Testis (tissue), 3 donors: ENCODE data around the gene IP6K1. TPM values are rescaled to one million over a fixed set of nuclear protein-coding genes. Genes with fewer than 3 reads are reported as not detected.

Experiments
- DNase-seq: peaks from one replicate; pipeline ENCODE4 v3.0.0-alpha.2; 2019
- H3K27ac ChIP-seq, 2 donors: fragments of 200-600 bp; sonication (generic); one replicate each; pipeline ENCODE4 v1.5.1; 2019
- H3K27me3 ChIP-seq: fragments of 200-600 bp; sonication (generic); one replicate; pipeline ENCODE4 v1.5.1; 2019
- H3K36me3 ChIP-seq: fragments of 200-600 bp; sonication (generic); one replicate; pipeline ENCODE4 v1.5.1; 2017; ENCODE audit warnings: low read depth; ENCODE audit errors: missing control alignments
- H3K4me1 ChIP-seq: fragments of 200-600 bp; sonication (generic); one replicate; pipeline ENCODE4 v1.5.1; 2019
- H3K4me3 ChIP-seq, 2 donors: fragments of 200-600 bp; sonication (generic); one replicate each; pipeline ENCODE4 v1.5.1; 2017 to 2019
- H3K9me3 ChIP-seq: fragments of 200-600 bp; sonication (generic); one replicate; pipeline ENCODE4 v1.5.1; 2017
- CTCF ChIP-seq, 3 experiments: fragments of 450-650 bp in 2 of 3; fragments of 200-600 bp in 1 of 3; sonication (generic) in 1 of 3; IDR thresholded peaks; one replicate each; pipeline ENCODE4 v1.5.1; 2016 to 2019; ENCODE audit warnings: antibody characterized with exemption in 3 of 3, mild to moderate bottlenecking in 2 of 3, moderate library complexity in 1 of 3
- POLR2A ChIP-seq: fragments of 450-650 bp; IDR thresholded peaks from one replicate; pipeline ENCODE4 v1.6.1; 2017; ENCODE audit warnings: antibody characterized with exemption, mild to moderate bottlenecking, moderate library complexity
- WGBS, 2 donors: methylation state at CpG; one replicate each; pipeline ENCODE4 v1.1.5; 2018; 5-methylcytosine and 5-hydroxymethylcytosine counted together
- intact Hi-C: fragments of 100-400 bp; cut with DNase I; formaldehyde crosslinking; loops from one replicate; pipeline ENCODE4 v1.15.1; 2023; ENCODE audit warnings: low total_unique reads
- polyA plus RNA-seq: library from polyadenylated mRNA; stranded (reverse); fragments of 350-450 nt; fragmentation: Illumina TruSeq; extraction: RNeasy Lipid Tissue Mini Kit (QIAGEN cat#74804); gene quantifications from one replicate; pipeline ENCODE4 v1.2.3, GENCODE V29; 2014; ENCODE audit warnings: low read depth, low replicate concordance; ENCODE audit not compliant: insufficient read depth
- total RNA-seq, 2 donors: library from RNA; depleted of rRNA; stranded (reverse); fragments of >200 nt; gene quantifications; one replicate each; pipeline ENCODE4 v1.2.3, GENCODE V29; 2016

Gene IP6K1
- total and polyA plus RNA-seq, 3 donors from 2014 or later = 96.0 to 134 (median 97.4) TPM

- Histone ChIP-seq H3K27ac (no peak overlapping the region), H3K4me3 (no peak overlapping the region), H3K9me3 (no peaks in the 10 kb centered on the region), H3K4me1 (peaks cover 13% of the 10 kb centered on the region), H3K36me3 (no peaks in the 10 kb centered on the region), H3K27me3 (no peaks in the 10 kb centered on the region)
- DNase-seq = no peak
- WGBS, 2 donors = 84 to 90% methylated on average over 4 of the region's 4 CpGs
- no peak for TF ChIP-seq POLR2A
- intact Hi-C loops = no loop called here
Observed at GRCh38 chr3:49763981-49764380, 22.4 kb downstream of the IP6K1 start.

- TF ChIP-seq CTCF (IDR thresholded peaks at IDR 0.05) = no peak
- no peak overlapping the region for H3K4me3 ChIP-seq
- whole genome bisulfite sequencing, 2 donors = 78 to 92% methylated on average over 3 of the region's 3 CpGs
- peaks cover 17% of the 10 kb centered on the region for H3K4me1 ChIP-seq
- intact Hi-C loops = no loop called here
- H3K36me3 ChIP-seq = no peaks in the 10 kb centered on the region
- no peaks in the 10 kb centered on the region for H3K27me3 ChIP-seq
- no peaks in the 10 kb centered on the region for H3K9me3 ChIP-seq
- no peak for DNase-seq
- no peak overlapping the region for H3K27ac ChIP-seq
Observed at GRCh38 chr3:49761661-49762060, 24.7 kb downstream of the IP6K1 start.

GRCh38 chr3:49759226-49759625 is 27.1 kb downstream of the IP6K1 start:
- TF ChIP-seq POLR2A (no peak), CTCF (IDR thresholded peaks at IDR 0.05) (no peak)
- intact Hi-C loops = no loop called here
- no peak overlapping the region for H3K4me3 ChIP-seq
- no peaks in the 10 kb centered on the region for H3K36me3 ChIP-seq
- peak overlapping the region; percentile 21 to 51 for H3K27ac ChIP-seq
- peak; percentile 67 for DNase-seq
- peaks cover 30% of the 10 kb centered on the region for H3K4me1 ChIP-seq
- no peaks in the 10 kb centered on the region for H3K9me3 ChIP-seq
- no peaks in the 10 kb centered on the region for H3K27me3 ChIP-seq
- 27 to 41% methylated on average over 1 of the region's 1 CpG for WGBS, 2 donors

GRCh38 chr3:49757197-49757596 is 29.1 kb downstream of the IP6K1 start:
- TF ChIP-seq POLR2A = no peak
- no peak for TF ChIP-seq CTCF (IDR thresholded peaks at IDR 0.05)
- 49 to 85% methylated on average over 2 of the region's 2 CpGs for WGBS, 2 donors
- no peaks in the 10 kb centered on the region for H3K9me3 ChIP-seq
- H3K4me3 ChIP-seq = no peak overlapping the region
- intact Hi-C loops = no loop called here
- no peaks in the 10 kb centered on the region for H3K27me3 ChIP-seq
- peak overlapping the region in 1 of 2 donors; percentile 55 for H3K27ac ChIP-seq
- no peaks in the 10 kb centered on the region for H3K36me3 ChIP-seq
- H3K4me1 ChIP-seq = peaks cover 47% of the 10 kb centered on the region
- no peak for DNase-seq

GRCh38 chr3:49756036-49756435 is 30.3 kb downstream of the IP6K1 start:
- intact Hi-C loops = no loop called here

More at GRCh38 chr3:49756036-49756435, 30.3 kb downstream of the IP6K1 start:
- no peak for DNase-seq
- no peak overlapping the region for H3K4me3 ChIP-seq
- no peaks in the 10 kb centered on the region for H3K27me3 ChIP-seq
- peak overlapping the region; percentile 39 to 48 for H3K27ac ChIP-seq
- no peak for TF ChIP-seq POLR2A
- no peak for TF ChIP-seq CTCF (IDR thresholded peaks at IDR 0.05)
- no peaks in the 10 kb centered on the region for H3K9me3 ChIP-seq
- no peaks in the 10 kb centered on the region for H3K36me3 ChIP-seq
- H3K4me1 ChIP-seq = peaks cover 51% of the 10 kb centered on the region
- WGBS, 2 donors = 25 to 32% methylated on average over 1 of the region's 1 CpG
